SH-SY5Y (cell line): Measurements from ENCODE around the gene GTSE1.

Source experiments
- GATA2 ChIP-seq: IDR thresholded peaks from 2 replicates; pipeline ENCODE4 v1.6.1; 2011; ENCODE audit warnings: mild to moderate bottlenecking, low read depth, low read length
- GATA3 ChIP-seq: IDR thresholded peaks from 2 replicates; pipeline ENCODE4 v1.6.1; 2011; ENCODE audit warnings: low read depth, mild to moderate bottlenecking, low read length, moderate library complexity

The GTSE1 gene

GRCh38 chr22:46373921-46374662, 77.4 kb downstream of the GTSE1 start:
- TF ChIP-seq GATA3 (no peak), GATA2 (no peak)

GRCh38 chr22:46374663-46375474, 78.2 kb downstream of the GTSE1 start:
- TF ChIP-seq GATA2, result no peak
- TF ChIP-seq GATA3, result no peak

GRCh38 chr22:46376111-46376510, 79.4 kb downstream of the GTSE1 start:
- no peak for TF ChIP-seq GATA3

GRCh38 chr22:46376908-46377524, 80.3 kb downstream of the GTSE1 start:
- TF ChIP-seq GATA3 (no peak), GATA2 (no peak)

- TF ChIP-seq GATA2 (no peak), GATA3 (no peak)
Measured at GRCh38 chr22:46377525-46378425, 81.1 kb downstream of the GTSE1 start.

GRCh38 chr22:46378426-46379065, 81.9 kb downstream of the GTSE1 start:
- TF ChIP-seq GATA2, result no peak

DNA sequence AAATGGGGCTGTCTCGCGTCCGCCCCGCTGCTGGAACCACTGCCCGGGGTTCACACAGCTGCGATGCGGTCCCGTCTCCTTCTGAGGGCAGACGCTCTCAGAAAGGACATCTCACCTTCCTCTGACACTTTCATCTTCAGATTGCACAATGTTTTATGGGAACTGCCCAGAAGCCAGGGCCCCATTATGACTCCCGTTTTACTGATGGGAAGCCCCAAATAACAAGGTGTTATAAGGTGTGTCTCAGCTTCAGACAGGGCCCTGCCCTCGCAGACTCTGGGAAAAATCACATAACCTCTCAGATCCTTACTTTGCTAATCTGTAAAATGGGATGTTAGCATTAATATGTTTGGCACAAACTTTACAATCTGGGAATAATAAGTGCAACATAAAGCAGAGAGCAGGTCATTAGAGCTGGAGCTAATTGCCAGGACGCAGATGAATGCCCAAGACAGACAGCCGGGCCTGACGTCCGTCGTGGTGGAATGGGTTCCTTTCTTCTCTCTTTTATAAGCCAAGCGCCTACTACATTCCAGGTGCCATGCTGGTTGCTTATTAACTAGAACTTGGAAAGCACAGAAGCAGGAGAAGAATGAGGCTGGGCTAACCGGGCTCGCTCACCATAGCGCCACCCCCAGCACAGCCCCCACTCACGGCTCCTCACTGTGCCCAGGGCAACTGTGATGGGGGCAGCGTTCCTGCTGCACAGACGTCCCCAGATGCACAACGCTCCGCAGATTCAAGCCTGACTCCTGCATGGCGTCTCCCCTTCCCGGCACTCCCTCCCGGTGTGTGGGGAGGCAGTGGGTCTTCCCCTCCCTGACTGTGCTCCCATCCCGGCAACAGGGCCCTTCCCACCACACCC, 82.6 kb downstream of the GTSE1 start:
- TF ChIP-seq GATA2, result no peak
- TF ChIP-seq GATA3, result no peak

GRCh38 chr22:46380069-46380468, 83.4 kb downstream of the GTSE1 start:
- no peak for TF ChIP-seq GATA3
- TF ChIP-seq GATA2, result no peak
